COLO668 (cell line): ENCODE results near the gene HOXD1.
A peak's percentile ranks its signal among the peaks of the same experiment; 100 is the strongest.

Experiments used
- DNase-seq: peaks from one replicate; lab custom pipeline; 2025; ENCODE audit not compliant: unreplicated experiment; lab: John Stamatoyannopoulos, UW

The HOXD1 gene

DNA sequence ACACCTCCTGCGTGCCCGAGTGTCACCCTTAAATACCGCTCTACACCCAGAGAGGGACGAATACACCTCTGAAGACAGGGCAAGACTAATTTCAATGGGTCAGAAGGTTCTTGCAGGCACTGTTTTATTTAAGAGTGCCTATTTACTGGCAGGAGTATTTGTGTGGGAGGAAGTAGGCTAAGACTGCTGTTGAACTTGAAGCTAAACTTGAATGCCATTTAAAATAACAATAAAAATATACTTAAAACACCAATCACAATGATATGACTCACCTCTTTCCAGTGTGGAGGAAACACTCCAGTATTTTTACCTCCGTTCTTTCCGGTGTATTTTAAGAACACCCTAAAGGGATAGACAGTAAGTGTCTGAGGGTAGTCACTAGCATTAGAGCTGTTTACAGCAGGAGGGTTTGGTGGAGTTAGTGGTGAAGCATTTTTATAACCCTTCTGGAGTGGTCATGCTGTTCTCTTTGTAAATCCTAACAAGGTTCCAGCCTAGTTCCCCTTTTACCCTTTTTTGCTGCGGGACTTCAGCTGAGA, 9.6 kb upstream of the HOXD1 start:
- DNase-seq = no peak

DNA sequence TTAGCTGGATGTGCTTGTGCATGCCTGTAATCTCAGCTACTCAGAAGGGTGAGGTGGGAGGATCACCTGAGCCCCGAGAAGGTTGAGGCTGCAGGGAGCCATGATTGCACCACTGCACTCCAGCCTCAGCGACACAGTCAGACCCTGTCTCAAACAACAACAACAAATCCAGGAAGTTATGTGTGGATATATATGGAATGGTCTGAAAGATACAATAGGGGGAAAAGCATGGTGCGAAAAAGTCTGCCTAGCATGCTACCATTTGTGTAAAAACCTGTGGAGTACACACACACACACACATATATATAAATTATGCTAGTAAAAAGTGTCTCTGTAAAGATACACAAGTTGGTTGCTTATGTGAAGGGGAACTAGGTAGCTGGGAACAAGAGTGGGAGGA, 6.9 kb upstream of the HOXD1 start:
- no peak for DNase-seq

DNA sequence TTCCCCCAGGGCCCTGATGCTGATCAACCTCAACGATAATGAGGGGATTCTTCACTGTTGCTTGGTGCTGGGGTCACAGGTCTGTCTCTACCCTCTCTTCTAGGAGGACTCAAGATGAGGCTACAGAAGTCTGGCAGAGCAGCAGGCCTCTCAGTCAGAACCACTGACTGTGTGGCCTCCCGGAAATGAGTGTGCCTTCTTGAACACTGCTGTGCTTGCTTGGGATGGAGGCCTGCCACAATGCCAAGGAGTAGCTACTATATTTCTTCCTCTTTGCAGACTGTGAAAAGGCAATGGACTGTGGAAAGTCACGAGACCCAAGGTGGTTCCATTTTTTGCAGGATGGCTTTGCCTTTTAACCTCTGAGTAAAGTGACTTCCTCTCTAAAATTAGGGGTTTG, 5.8 kb upstream of the HOXD1 start:
- DNase-seq = no peak

DNA sequence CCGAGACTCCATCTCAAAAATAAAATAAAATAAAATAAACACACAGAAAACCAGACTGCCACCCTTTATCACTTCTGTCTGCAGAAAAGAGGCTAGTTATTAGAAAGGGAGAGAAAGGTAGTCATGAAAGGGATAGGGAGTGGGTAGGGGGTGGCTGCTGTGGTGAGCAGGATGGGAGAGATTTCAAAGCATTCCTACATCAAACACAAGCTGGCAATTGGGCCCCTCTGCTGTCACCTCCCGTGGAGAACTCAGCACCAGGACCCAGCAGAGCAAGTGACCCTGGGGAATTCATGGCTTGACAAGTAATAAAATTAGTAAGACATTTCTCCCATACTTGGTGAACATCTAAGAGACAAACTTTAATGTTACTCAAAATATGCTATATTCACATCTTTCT, 3.7 kb upstream of the HOXD1 start:
- DNase-seq = no peak

DNA sequence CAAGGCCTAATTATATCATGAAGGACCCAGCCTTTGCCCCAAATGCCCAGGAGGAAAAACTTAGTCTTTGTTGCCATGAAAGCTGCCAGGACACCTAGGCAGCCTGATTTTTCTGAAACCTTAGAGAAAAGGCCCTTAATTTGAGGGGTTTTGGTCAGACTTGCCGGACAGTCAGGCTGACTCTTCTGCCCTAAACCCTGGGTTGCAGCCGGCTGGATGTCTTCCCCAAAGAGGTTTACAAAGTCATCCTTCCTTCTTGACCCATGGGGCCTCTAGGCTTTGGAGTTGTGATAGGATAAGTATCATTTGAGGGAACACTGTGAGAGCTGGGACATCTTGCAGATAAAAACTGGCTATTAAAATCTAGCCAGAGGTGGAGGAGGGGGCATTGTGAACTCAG, 2.4 kb upstream of the HOXD1 start:
- DNase-seq = no peak

DNA sequence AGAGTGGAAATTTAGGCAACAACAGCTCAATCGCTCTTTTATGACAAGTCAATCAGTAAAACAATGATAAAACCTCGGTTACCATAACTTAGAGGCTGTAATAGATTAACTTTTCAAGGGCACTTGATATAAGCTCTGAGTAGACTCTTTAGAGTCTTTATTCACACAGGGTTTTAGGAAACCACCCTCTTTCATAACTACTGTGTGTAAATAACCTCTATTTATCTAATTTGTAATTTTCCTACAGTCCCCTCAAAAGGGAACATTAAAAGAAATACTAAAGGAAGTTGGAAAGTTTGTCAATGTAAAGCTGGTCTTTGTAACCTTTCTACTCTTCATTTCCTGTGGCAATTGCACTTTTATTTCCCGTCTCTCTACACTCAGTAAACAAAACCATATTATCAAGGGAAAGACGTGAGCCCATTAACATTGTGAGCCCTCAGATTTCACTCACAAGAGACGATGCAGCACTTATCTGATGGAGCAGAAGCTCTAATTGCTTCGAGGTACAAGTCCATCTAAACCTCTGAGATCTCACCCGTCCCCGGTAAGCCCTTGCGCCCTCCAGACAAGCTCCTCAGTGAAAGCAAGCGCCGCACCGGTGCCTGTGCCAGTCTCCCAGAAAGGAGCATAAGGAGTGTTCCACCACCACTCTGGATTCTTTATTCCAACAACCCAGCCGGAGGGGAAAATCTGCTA, 1.1 kb upstream of the HOXD1 start:
- peak; percentile 38 for DNase-seq

DNA sequence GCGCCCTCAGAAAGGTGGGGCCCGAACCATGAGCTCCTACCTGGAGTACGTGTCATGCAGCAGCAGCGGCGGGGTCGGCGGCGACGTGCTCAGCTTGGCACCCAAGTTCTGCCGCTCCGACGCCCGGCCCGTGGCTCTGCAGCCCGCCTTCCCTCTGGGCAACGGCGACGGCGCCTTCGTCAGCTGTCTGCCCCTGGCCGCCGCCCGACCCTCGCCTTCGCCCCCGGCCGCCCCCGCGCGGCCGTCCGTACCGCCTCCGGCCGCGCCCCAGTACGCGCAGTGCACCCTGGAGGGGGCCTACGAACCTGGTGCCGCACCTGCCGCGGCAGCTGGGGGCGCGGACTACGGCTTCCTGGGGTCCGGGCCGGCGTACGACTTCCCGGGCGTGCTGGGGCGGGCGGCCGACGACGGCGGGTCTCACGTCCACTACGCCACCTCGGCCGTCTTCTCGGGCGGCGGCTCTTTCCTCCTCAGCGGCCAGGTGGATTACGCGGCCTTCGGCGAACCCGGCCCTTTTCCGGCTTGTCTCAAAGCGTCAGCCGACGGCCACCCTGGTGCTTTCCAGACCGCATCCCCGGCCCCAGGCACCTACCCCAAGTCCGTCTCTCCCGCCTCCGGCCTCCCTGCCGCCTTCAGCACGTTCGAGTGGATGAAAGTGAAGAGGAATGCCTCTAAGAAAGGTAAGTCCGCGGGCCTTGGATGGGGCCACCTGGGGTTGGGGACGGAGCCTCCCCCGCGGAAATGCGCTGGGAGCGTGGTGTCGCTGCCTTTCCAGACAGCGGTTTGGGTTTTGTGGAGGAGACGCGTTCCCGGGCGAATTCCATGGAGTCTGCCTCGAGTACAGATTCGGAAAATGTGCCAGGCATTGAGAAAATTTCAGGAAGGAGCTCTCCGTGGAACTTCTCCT, 559 bp downstream of the HOXD1 start:
- peak; percentile 73 for DNase-seq

DNA sequence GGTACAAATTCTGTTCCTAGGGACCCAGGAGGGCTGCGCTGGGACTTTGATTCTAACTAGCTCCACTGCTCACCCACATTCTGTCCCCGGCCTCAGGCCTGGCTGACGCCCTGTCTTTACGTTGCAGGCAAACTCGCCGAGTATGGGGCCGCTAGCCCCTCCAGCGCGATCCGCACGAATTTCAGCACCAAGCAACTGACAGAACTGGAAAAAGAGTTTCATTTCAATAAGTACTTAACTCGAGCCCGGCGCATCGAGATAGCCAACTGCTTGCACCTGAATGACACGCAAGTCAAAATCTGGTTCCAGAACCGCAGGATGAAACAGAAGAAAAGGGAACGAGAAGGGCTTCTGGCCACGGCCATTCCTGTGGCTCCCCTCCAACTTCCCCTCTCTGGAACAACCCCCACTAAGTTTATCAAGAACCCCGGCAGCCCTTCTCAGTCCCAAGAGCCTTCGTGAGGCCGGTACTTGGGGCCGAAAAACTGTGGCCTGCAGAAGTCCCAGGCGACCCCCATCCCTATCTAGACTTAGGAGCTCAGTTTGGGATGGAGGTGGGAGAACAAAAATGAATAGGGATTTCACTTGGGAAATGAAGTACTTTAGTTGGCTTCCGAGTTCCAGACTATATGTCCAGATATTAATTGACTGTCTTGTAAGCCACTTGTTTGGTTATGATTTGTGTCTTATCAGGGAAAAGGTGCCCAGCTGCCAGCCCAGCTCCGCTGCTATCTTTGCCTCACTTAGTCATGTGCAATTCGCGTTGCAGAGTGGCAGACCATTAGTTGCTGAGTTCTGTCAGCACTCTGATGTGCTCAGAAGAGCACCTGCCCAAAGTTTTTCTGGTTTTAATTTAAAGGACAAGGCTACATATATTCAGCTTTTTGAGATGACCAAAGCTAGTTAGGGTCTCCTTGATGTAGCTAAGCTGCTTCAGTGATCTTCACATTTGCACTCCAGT, 1.5 kb downstream of the HOXD1 start:
- peak; percentile 40 for DNase-seq

DNA sequence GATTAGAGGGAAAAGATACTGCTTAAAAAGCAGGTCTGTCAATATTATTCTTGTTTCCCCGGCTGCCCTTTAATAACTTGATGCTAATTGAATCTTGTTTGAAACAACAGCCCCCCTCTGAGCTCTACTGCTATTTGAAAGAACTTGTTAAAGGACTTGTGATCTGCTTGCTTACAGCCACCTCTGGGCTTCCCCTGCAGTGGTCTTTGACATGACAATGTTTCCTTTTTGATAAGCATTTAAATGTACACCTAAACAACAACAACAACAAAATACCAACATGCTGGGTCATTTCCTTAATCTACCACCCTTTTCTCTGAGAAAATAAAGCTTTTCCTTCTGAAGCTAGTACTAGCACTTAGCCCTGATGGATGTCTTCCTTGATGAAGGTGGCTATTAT, 3.9 kb downstream of the HOXD1 start:
- no peak for DNase-seq

DNA sequence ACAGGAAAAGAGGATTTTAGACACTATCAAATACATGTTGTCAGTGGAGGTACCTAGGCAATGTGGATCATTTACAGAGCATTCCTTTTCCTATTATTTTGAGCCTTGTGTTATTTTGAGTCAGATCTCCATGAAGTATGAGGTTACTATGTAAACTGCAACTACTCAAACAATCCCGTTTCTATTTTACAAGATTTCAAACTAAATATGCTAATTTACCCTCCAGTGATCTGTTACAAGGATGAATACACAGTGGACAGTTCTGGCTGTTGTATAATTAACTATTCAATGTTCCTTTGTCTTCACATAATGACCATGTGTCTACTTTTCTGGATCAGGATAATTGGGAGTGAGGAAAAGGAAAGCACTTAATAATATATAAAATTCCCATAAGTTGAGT, 4.6 kb downstream of the HOXD1 start:
- DNase-seq = no peak

DNA sequence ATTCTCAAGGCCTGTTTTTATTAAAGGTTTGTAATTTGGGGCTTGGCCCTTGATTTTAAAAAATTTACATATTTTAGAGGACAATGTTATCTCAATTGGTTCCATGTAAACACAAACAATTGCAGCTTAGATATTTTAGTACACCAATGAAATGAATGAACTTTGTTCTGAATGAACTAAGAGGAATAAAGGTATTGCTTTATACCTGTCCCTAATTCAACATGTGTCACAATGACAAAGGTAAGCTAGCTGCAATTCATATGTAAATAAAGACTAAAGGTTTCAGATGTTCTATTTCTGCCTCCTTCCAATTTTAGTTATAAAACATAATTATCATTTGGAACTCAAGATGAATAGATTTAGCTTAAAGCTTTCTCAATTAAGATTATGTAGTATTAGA, 11.4 kb downstream of the HOXD1 start:
- no peak for DNase-seq

DNA sequence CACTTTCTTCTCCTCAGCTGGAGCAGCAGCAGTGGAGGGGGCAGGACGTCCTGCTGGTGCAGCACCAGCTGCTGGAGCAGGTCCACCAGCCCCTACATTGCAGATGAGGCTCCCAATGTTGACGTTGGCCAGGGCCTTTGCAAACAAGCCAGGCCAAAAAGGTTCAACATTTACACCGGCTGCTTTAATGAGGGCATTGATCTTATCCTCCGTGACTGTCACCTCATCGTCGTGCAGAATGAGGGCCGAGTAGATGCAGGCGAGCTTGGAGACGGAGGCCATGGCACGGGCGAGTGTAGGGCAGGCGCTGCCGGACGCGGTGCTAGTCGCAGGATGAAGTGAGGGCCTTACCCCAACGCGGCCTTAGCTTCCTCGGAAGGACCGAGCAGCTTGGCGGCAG, 12.5 kb downstream of the HOXD1 start:
- no peak for DNase-seq

DNA sequence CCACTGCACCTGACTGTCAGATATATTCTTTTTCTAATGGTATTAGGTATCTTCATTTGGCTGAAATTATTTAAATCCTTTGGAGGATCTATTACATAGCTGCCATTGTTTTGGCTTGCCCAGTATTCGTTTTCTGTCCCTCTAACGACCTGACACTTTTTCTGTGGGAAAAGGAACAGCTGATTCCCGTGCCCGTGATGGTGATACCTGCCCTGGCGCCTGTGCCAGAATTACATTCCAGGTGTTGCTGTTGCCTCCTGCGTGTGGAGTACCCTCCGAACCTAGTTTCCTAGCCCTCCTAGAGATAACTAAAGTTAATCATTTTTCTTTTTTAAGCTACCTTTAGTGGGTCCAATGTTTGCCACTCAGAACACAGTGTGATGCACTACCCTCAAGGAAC, 14.0 kb downstream of the HOXD1 start:
- DNase-seq = no peak

DNA sequence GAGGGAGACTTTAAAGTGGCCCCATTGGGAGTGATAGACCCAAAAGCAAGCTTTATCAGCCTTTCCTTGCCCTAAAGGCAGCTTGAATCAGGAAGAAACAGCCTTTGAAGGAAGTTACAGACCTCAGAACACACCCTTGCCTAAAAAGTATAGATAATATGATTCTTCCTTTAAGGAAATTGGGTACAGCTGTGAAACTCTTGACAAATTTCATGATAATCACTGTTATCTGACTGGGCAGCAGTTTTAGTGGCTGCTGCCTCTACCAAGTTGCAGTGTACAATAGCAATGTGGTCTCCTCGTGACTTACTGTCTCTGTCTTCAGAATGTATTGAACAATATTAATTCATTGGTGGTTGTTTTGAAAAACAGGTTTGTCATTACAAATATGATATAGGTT, 16.7 kb downstream of the HOXD1 start:
- DNase-seq = no peak

DNA sequence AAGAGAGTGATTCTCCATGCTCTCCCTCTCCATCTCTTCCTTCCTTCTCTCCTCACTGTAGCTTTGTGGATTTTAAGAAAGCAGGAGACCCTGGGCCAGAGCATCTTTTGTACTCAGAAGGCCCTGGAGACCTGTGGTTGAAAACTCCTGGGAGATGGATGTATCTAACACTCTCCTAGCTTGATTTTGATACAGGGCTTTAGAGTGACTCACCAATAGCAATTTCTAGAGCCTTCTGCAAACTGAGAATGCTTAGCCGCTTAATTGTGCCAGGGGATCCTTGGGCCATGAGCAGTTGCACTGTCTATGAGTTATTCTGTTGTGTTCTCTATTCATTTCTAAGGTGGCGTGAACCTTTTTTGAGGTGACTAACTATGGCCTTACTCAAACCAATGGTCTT, 17.7 kb downstream of the HOXD1 start:
- DNase-seq = no peak

DNA sequence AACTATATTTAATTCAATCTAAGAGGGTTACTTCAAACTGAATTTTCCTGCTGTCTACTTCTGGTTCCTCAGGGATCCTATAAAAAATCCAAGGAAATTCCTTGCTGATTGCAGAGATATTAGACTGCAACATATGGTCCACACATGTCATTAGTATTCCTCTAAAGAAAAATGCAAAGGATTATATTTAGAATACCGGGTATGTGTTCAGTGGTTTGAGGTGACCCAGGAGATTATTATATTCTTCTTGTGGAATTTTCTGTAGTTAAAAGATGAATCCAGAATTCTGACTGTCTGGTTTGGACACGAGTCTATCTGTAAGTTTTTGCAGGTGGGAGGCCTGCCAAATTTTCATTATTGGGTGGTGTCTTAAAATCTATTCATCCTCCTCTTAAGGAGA, 18.2 kb downstream of the HOXD1 start:
- no peak for DNase-seq

DNA sequence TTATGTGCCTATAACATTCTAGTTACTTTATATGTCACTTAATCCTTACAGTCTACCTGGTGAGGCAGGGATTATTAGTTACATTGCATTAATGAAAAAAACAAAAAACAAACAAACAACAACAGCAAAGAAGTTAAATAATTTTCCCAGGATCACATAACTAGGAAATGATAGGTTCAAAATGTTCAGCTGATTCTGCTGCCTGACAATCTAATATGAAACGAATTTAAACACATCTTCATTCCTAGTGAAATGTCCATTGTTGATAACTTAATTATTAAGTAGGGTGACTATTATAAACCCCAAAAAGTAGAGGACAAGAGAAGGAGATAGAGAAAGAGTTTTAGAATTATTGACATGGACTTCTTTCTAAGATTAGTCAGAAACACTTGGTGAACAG, 22.6 kb downstream of the HOXD1 start:
- no peak for DNase-seq

DNA sequence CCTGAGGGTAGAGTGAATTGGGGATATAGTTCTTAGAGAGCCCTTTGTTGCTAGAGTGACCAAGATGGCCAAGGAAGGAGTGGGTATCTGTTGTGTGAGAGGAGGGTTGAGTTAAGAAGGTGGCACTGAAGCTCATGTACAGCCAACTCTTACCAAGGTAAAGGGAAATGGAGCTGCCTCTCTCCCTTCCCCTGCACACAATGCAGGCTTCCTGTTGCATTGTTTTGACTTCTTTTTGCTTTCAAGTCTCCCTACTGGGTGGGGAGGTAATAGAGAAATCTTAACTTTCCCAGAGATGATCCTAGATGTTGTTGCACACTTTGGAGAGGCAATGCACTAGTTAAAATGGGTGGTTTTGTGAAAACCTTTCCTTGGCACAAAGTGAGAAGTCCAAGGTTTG, 23.8 kb downstream of the HOXD1 start:
- no peak for DNase-seq

DNA sequence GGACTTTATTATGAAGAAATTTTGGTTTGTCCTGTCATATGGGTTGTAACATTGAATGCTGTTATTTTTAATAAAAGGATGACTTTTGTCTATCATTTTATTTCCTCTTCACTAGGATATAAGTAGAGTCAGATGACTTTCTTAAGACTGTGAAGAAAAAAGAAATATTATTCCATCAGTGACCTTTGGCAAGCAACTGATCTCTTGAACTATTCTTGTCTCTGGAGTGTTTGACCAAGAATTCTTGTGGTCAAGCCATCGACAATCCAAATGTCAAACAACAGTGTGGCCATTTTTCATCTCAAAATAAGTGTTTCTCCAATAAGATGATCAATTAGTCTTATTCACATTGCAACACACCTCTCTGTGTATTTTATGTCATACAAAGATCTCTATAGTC, 24.9 kb downstream of the HOXD1 start:
- DNase-seq = no peak

DNA sequence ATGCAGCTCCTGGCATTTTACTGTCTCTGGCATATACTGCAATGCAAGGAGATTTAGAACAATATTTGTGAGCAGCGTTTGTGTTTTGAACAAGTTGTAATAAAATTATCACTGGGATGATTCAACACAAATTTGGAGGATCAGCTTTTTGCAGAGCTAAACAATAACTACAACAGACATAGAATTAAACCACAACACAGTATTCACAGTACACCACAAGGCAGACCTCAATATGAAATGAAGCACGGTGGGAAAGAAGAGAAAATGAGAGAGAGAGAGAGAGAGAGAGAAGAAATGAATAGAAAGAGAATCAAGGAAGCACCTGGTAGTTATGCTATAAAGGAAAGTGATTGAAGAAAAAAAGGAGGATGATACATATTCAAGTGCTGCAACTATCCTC, 39.4 kb downstream of the HOXD1 start:
- no peak for DNase-seq

DNA sequence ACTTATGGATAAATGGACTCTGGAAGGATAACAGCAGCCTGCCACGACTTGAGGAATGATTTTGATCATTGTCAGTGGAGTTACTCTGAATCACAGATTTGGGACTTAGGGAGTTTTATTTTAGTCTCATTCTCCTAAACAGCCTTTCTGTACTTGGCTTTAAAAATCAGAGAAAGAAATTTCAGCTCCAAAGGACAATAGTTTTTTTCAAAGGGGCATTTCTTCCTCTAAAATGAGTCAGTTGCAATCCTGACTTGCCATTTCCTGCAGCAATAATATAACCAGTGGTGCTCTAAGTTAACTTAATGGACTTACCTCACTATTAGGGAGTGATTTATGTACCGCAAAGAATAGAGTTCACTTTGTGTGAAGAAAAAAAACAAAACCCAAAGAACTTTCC, 45.7 kb downstream of the HOXD1 start:
- no peak for DNase-seq
